Neural cell (in vitro differentiated cells): ENCODE data around the gene MUC3A.

Source experiments
- CTCF ChIP-seq: fragments of 450-650 bp; IDR thresholded peaks from 2 replicates; pipeline ENCODE4 v1.5.1; 2014; ENCODE audit warnings: antibody characterized with exemption, mild to moderate bottlenecking, moderate library complexity; ENCODE audit not compliant: poor library complexity, severe bottlenecking
- EP300 ChIP-seq: fragments of 450-650 bp; conservative IDR thresholded peaks from 2 replicates; pipeline ENCODE4 v1.6.1; 2014; ENCODE audit warnings: antibody characterized with exemption, mild to moderate bottlenecking, moderate library complexity; ENCODE audit not compliant: poor library complexity, severe bottlenecking
- POLR2AphosphoS5 ChIP-seq: IDR thresholded peaks from 2 replicates; pipeline ENCODE4 v1.6.1; 2012
- RAD21 ChIP-seq: fragments of 450-650 bp; conservative IDR thresholded peaks from 2 replicates; pipeline ENCODE4 v1.6.1; 2014; ENCODE audit warnings: antibody characterized with exemption, mild to moderate bottlenecking, moderate library complexity
- REST ChIP-seq: IDR thresholded peaks from 2 replicates; pipeline ENCODE4 v1.6.1; 2012; ENCODE audit warnings: borderline replicate concordance

- no peak for TF ChIP-seq RAD21
- no peak for TF ChIP-seq POLR2AphosphoS5
- TF ChIP-seq CTCF = no peak
- no peak for TF ChIP-seq EP300
- no peak for TF ChIP-seq REST
Observed at GRCh38 chr7:100908512-100908911, 40.8 kb upstream of the MUC3A start.
